Lung microvascular endothelial cell (primary cell): ENCODE measurements around the gene ADTRP. TPM values are rescaled to one million over a fixed set of nuclear protein-coding genes. Genes with fewer than 3 reads are reported as not detected.
"Not testable (repeated sequence)": the region's sequence is repeated elsewhere in the genome, so short reads cannot be mapped to it uniquely, and the experiment has no call there.

Source experiments
- DNase-seq, 2 donors: peaks; one replicate each; pipeline versions ENCODE4 v3.0.0 to v3.0.0-alpha.2; 2010; ENCODE audit warnings: low read depth in 2 of 2
- total RNA-seq: library from RNA; depleted of rRNA; stranded (reverse); fragments of >200 nt; gene quantifications from 2 replicates; pipeline ENCODE4 v1.2.1, GENCODE V29; 2014

ADTRP gene
- total RNA-seq, 1 donor from 2014 or later, result 0.20 TPM

DNA sequence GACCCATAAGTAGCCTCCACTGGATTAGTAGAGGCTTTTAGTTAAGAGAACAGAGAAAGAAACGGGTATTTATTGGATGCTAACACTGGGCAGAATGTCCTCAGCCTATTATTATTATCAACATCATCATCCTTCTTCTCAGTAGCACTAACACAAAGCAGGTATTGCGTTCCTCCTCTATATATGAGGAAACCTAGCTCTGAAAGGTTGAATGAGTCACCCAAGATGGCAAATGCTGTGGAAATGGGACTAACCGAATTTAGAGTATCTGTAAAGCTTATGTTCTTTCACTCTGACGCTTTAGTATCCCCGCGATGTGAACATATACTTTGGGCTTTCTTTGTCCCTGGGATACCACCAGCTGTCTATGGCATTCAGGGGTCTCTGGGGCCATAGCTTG lies 77.0 kb downstream of the ADTRP start:
- no peak for DNase-seq

DNA sequence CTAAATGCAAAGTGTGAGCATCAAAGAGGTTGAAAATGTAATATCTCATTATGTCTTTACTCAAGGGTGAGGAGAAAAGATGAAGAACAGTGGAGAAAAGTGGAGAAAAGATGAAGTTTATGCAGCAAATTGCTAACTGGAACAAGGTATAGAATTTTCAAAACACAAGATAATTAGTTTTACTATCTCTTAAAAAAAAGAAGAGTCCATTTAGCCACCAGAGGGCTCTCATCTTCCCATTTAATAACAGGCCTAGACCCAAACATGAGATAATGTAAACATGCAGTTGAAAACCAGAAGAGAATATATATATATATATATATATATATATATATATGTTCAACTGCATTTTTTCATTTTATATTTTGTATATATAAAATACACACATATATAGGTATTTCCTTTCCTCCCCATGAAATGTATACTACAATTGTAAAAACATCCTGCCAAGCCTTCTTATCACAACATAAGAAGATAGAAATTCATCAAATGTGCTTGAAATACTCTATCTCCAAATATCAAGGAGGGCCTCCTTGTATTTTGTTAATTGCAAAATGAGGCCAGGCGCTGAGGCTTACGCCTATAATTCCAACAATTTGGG lies 78.4 kb downstream of the ADTRP start:
- peak; percentile 65 to 75 for DNase-seq

DNA sequence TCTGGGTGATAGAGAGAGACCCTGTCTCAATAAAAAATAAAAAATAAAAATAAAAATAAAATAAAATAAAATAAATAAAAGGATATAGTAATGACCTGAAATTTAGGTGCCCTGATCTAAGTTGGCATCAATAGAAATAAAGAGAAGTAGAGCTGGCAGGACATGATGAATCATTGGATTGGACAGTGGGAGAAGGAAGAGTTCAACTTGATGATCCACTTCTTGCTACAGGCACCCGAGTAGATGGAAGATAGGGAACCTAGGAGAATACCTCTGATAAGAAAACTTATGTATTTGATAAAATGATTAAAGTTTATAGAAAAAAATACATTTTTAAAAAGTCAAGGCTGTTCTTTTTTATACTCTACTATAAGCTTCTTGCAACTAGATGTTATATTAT lies 79.0 kb downstream of the ADTRP start:
- DNase-seq, result no peak

DNA sequence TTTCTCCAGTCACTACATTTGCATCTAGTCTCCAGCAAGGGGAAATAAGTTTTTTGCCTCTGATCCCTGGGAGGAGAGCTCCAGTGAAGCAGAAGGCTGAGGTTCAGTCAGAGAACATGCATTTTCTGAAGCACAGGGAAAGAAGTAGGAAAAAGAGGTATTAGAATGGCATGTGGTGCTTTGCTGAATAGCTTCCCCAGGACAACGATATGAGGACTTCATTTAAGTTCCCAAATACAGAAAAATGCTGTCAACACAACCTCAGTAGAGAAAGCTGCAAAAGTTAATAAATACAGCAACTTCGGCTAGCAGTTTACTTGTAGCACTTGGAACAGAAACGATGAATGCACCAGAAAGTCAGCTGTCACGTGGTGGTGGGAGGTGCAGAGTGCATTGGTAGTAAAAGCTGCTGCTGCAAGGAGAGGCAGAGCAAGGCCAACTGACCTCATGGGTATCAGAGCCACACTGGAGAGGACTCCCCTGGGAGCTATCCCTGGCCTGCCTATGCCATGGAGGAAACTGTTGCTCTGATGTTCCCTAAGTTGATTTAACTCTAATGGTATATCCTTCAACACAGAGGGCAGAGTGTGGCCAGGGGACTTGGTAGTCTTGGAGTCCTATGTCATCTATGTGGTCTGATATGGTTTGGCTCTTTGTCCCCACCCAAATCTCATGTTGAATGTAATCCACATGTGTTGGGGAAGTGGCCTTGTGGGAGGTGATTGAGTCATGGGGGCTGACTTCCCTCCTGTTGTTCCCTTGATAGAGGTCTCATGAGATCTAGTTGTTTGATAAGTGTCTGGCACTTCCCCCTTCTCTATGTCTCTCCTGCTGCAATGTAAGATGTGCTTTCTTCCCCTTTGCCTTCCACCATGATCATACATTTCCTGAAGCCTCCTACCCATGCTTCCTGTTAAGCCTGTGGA lies 85.9 kb downstream of the ADTRP start:
- peak in 1 of 2 donors; percentile 22 for DNase-seq

DNA sequence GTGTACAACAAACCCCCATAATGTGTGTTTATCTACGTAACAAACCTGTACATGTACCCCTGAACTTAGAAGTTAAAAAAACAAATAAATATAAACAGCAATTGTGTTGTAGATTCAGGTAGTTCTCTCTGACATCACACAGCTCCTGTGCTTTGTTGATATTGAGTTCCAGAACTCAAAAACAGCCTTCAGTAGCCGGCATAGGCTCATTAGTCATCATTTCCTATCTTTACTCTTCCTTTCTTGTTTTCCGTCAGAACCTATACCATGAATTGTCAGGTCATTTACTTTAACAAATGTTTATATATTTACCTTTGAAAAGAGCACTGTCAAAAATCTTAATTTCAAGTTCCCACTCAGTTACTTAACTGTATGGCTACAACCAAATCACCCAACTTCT lies 88.8 kb downstream of the ADTRP start:
- DNase-seq, result peak; percentile 16 to 45

DNA sequence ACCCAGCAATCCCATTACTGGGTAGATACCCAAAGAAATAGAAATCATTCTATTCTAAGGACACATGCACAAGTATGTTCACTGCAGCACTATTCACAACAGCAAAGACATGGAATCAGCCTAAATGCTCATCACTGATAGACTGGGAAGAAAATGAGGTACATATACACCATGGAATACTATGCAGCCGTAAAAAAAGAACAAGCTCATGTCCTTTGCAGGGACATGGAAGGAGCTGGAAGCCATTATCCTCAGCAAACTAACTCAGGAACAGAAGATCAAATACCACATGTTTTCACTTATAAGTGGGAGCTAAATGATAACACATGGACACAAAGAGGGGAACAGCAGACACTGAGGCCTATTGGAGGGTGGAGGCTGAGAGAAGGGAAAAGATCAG lies 89.2 kb downstream of the ADTRP start:
- DNase-seq, result not testable (repeated sequence)

DNA sequence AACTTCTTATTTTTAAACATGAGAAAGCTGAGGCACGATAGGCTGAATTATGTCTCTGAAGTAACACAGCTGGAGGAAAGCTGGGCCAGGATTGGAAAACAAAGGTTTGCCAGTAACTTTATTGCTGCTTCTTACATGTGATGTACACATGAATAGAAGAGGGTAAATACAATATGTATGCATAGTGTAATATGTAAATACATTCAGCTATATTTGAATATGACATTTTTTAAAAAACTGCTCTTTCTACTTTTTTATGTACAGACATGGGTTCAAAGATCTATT lies 90.2 kb downstream of the ADTRP start:
- no peak for DNase-seq

DNA sequence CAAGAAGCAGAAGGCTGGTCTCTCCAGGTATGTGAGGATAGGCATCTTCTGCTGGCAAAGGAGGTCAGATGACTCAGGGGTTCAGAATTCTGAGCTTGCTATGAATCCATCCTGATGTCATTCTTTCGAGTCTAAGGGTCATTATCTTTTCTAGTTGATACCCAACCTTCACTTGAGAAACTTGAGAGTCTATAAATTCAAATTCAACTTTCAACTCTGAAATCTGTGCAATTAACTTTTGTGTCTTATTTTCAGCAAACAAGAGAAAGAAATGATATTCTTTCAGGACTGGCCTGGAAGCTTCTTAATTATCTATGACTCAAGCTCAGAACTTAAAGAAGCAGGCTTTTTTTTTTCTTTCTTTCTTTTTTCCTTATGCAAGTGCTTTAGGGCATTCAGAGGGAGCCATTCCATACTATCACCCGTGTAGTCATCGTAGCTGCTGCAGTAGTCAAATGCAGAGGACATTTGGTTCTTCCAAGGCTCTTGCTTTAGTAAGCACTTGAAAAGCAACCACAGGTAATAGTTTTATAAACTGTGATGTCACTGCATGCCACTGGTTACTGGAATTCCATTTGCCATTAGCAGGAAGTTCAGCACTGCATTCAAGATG lies 93.0 kb downstream of the ADTRP start:
- peak in 1 of 2 donors; percentile 21 for DNase-seq

DNA sequence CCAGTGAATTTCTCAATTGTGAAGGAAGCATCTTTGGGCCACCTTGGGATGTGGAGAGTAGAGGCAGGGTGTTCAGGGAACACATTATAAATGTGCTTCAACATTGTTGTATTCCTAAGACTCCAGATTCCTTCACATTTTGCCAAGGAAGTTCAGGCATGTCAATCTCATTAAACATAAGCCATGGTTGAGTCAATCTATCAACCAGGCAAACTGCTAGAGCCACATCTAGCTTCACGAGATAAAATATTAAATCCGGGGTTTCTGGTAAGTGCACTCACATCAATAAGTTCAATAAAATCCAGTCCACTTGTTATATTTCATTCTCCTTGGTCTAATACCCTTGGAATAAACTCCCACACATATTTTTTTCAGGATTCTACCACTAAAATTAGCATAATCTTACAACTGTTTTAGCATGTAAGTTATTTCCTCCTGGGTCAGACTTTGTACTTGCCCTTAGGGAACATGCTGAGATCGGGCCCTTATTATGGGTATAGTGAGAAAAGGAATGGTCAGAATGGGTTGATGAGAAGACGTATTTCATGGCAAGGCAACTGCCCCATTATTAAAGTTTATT lies 93.6 kb downstream of the ADTRP start:
- DNase-seq, result no peak

DNA sequence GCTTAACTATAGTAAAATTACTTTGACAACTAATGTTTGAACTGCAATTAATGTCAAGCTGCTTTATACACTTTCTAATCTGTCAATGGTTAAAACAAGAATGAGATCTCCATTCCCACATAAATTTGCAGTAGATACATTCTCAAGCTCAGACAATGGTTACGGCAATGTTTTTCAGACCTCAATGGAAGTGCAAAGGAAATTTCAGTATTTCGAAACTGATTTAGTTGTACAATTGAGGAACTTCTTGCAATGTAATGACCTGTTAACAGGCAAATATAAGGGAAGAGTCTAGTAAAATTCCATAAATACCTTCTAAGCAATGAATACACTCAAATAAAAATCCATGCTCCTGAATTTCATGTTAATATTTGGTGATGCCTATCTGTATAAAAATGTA lies 94.7 kb downstream of the ADTRP start:
- DNase-seq, result no peak

DNA sequence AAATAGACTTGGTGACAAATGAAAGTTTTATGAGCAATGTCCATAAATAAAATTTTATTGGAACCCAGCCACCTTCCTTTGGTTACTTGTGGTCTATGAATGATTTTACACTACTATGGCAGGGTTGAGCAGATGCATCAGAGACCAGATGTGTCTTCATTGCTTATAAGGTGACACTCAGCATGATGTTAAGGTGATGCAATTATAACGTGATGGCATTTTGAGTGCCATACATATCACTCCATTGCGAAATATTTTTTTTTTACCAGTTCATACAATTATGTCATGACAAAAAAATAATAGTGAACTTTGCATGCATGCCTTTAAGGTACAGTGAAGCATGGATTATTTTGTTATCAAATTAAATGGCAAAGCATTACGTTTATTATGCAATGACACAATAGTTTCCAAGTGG lies 96.0 kb downstream of the ADTRP start:
- DNase-seq, result no peak

DNA sequence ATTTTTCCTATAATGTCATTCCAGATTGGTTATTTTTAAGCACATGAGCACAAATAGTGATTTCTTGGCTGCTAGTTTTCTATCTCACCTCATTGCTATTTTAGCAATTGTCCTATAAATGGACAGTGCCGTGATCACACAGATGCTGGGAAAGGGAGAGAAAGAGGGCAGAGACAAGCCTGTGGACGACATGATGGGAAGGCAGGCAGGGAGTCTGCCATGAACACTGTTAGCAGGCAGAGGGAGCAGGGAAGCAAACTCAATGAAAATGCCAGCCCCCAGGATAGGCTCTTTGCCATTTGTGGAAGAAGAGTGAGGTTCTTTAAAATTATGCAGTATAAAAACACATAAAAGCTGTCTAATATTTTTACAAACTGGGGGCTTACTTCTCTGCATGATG lies 96.8 kb downstream of the ADTRP start:
- no peak for DNase-seq

DNA sequence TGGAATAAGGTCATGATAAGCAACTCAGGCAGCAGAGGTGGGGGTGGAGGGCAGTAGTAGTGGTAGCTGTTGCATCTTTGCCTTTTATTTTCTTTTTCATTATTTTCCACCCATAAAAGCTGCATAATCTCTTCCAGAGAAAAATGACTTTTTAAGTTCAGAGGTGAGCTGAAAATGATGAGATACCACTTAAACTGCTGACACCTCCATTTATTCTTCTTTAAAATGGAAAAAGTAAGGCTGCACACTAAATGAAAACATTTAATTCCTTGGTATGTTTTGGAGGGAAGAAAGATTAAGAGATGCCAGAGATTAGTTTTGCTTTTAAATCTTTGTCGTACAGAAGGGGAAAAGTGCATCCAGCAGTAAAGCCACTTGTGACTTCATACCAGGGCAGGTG lies 97.2 kb downstream of the ADTRP start:
- DNase-seq, result no peak

DNA sequence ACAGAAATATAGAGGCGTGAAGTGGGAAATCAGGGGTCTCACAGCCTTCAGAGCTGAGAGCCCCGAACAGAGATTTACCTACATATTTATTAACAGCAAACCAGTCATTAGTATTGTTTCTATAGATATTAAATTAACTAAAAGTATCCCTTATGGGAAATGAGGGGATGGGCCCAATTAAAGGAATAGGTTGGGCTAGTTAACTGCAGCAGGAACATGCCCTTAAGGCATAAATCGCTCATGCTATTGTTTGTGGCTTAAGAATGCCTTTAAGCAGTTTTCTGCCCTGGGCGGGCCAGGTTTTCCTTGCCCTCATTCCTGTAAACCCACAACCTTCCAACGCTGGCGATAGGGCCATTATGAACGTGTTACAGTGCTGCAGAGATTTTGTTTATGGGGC lies 98.1 kb downstream of the ADTRP start:
- not testable (repeated sequence) for DNase-seq

DNA sequence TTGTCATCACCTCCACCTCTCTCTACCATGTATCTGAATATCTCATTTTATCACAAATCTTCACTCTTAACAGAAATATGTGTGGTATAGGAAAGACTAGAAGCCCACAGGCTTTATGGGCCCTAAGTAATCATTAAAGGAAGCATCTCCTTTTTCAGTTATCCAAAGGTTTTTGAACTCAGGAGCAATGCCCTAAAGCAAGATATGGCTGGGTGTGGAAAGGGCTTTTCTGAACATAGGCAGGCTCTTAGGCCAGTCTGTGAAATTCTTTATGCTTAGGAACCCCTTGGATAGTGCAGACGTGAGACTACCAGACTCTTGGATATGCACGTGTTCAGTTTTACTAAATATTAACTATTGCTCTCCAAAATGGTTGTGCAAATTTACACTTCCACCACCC lies 99.5 kb downstream of the ADTRP start:
- DNase-seq, result no peak

DNA sequence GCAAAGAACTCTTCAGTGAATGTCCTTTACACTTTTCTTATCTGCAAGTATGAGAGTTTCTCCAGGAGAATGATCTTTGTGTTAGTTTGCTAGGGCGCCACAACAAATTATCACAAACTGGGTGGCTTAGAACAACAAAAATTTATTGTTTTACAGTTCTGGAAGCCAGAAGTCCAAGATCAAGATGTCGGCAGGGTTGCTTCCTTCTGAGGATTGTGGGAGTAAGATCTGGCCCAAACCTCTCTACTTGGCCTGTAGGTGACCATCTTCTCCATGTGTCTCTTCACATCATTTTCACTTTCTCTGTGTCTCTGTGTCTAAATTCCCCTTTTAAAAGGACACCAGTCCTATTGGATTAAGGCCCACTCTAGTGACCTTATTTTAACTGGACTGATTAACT lies 103.0 kb downstream of the ADTRP start:
- peak in 1 of 2 donors; percentile 64 for DNase-seq

DNA sequence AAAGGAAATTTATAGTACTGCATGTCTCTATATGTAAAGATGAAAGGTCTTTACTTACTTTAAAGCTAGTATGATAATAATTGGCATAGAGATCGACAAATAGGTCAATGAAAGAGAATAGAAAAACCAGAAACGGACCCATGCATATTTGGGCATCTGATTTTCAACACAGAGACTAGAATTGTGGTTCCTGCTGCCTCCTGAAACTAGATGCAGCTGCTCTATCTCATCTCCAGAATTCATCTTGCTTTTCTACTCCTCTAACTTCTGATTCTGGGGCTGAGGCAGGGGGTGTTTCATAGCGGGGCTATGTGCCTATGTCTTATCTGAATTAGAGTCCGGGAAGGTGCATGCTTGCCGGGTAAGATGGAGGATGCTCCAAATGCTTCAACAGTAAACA lies 105.9 kb downstream of the ADTRP start:
- DNase-seq, result no peak

DNA sequence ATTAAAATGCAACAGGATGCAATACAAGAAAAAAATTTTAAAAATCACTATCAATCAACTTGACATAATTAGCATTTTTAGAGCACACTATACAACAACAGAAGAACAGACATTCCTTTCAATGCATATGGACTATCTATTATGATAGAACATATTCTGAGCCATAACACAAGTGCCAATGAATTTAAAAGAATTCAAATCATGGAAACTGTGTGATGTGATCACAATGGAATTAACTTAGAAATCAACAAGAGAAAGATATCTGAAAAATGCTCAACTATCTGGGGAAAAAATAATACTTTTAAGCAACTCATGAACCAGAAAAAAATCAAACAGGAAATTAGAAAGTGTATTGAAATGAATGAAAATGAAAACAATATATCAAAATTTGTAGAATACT lies 106.3 kb downstream of the ADTRP start:
- DNase-seq, result no peak

DNA sequence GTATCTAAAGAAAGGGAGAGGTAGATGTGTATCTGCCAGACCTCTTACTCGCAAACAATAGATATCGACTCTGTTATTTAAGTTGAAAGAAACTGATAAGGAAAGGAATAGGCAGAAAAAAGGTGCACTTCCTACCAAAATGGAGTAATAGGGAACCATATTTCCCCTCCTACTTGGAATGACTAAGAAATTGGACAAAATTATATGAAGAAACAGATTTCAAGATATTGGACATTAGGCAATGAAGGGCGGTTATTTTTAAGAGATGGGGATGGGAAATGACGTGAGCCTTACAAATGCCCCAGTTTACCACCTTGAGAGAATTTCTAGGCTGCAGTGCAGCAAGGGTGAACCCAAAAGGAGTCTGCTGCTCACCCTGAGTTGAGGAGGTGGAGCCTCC lies 108.9 kb downstream of the ADTRP start:
- no peak for DNase-seq

DNA sequence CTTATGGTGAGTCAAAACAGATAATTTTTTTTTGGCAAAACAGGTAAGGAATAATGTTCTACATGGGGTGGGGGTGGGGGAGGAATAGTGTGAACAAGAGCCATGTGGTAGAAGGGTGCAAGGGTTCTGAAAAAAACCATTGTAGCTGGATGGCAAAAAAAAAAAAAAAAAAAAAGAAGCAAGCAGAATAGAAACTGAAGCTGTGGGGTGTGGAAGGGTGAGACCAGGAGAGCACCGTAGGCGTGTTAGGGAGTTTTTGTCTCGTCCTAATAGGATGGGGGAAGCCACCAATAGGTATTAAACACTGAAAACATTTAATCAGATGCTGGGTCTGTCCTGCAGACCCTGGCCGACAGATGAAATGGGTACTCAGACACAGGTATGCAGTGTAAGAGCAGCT lies 110.1 kb downstream of the ADTRP start:
- DNase-seq, result no peak

DNA sequence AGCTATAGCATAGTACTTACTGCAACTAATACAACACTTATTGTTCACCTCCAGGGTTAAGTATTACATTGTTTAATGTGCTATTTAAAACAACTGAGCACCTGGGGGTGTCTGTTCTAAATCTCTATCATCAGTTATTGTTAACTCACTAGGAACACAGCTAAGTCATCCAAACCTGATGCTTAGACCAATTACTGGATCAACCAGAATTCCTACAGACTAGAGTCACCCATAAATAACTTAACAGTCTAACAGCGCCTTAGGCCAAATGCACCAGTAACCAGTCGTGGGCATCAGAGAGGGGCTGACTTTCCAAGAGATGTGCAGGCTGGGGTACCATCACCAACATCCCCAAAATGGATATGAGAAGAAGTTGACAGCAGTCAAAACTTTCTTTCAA lies 110.7 kb downstream of the ADTRP start:
- no peak for DNase-seq

DNA sequence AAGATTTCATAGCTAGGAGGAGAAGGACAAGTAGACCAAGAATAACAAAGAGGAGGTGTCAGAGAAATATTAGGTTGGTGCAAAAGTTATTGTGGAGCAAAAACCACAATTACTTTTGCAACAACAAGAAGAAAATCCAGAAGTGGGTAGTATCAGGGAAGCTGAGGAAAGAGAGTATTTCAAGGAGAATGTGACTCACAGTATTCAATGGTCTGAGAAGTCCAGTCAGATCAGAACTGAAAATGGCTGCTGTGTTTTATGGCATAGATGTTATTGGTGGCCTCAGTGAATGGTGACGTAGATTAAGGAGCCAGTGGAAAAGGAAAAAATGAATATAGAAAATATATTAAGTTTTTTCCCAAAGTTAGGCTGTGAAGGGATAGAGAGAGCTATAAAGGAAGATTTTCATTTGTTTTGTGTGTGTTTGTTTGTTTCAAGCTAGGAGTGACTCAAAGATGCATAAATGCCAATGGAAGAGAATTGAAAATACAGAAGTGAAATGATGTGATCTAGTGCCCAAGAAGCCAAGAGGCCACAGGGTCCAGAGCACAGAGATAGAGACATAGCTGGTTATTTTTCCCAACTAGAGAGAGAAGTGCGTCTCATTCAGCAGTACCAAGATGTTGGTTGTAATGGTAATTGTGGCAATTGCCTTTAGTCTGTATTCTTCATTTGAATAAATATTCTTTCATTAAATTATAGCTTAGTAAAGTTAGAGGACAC lies 112.8 kb downstream of the ADTRP start:
- DNase-seq, result no peak
